22Rv1 (cell line): Measurements from ENCODE around the gene TBX15.

Experiments
- CTCF ChIP-seq: fragments of 450-650 bp; IDR thresholded peaks from 2 replicates; pipeline ENCODE4 v1.5.1; 2017; ENCODE audit warnings: mild to moderate bottlenecking
- ZFX ChIP-seq: fragments of 450-650 bp; IDR thresholded peaks from 2 replicates; pipeline ENCODE4 v1.6.1; 2017; ENCODE audit warnings: antibody characterized with exemption, borderline replicate concordance

- TF ChIP-seq CTCF, result no peak
- TF ChIP-seq ZFX, result no peak
Observed at GRCh38 chr1:118914379-118915161, 73.6 kb downstream of the TBX15 start.
